ENCODE measurements around the gene SCD5. TPM values are rescaled to one million over a fixed set of nuclear protein-coding genes. Genes with fewer than 3 reads are reported as not detected.

SCD5 gene
- total and polyA plus RNA-seq, 2 donors (not counting 3 experiments of a cell fraction or from before 2014, with no cell fraction given), result 38.4 to 38.5 TPM

DNA sequence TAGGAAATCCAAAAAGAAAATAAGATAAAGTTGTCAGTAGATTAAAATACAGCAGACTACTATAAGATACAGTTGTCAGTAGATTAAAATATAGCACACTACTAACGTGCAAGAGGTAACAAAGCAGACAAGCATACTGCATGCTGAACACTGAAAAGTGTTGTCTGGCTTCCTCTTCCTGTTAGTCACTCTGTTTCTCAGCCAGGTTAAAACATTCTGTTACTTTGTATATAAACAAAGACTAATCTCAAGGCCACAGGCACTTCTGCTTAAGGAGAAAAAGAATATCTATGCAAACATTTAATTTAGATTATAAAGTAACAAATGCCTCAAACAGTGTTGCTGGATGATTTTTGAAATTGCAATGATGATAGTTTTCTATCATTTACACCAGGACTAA lies 41.0 kb upstream of the SCD5 start:
- POLR2A ChIA-PET, result interaction anchor here (0.9 kb wide), 1 partner anchor 14 kb away, joined by 3 read pairs; no protein-coding TSS in a partner anchor
- H3K27me3 ChIP-seq (ENCODE audit: control insufficient read depth in 2 of 2, insufficient read depth in 2 of 2, low read length in 2 of 2), result no peaks in the 10 kb centered on the region
- H3K4me3 ChIP-seq (replicated peaks in 1 of 3; ENCODE audit: insufficient read depth in 1 of 3, low read depth in 1 of 3, low read length in 3 of 3), result no peak overlapping the region
- H3K27ac ChIP-seq (ENCODE audit: insufficient read depth, low read depth, low read length), result peak overlapping the region; percentile 57
- peaks cover 15% of the 10 kb centered on the region for H3K79me2 ChIP-seq (ENCODE audit: control insufficient read depth, insufficient read depth, low read length)
- TF ChIP-seq MYC (IDR thresholded peaks at IDR 0.05; ENCODE audit: low read depth, low read length) (no peak), FOS (IDR thresholded peaks at IDR 0.05; ENCODE audit: borderline replicate concordance, insufficient read depth, low read length) (peak; percentile 58), POLR2AphosphoS5 (IDR thresholded peaks at IDR 0.05; ENCODE audit: insufficient read depth, low read depth, low read length) (no peak), POLR2A (IDR thresholded peaks at IDR 0.05; ENCODE audit: low read depth, low read length) (no peak), EZH2 (IDR thresholded peaks at IDR 0.05; ENCODE audit: borderline replicate concordance, low read depth, low read length, severe bottlenecking) (no peak), GATA2 (IDR thresholded peaks at IDR 0.05; ENCODE audit: insufficient read depth, insufficient read length, low read depth, low read length) (no peak), JUN (IDR thresholded peaks at IDR 0.05; ENCODE audit: borderline replicate concordance, insufficient read depth, insufficient read length, low read depth) (peak; percentile 46)
- TF ChIP-seq, protein P1, sequence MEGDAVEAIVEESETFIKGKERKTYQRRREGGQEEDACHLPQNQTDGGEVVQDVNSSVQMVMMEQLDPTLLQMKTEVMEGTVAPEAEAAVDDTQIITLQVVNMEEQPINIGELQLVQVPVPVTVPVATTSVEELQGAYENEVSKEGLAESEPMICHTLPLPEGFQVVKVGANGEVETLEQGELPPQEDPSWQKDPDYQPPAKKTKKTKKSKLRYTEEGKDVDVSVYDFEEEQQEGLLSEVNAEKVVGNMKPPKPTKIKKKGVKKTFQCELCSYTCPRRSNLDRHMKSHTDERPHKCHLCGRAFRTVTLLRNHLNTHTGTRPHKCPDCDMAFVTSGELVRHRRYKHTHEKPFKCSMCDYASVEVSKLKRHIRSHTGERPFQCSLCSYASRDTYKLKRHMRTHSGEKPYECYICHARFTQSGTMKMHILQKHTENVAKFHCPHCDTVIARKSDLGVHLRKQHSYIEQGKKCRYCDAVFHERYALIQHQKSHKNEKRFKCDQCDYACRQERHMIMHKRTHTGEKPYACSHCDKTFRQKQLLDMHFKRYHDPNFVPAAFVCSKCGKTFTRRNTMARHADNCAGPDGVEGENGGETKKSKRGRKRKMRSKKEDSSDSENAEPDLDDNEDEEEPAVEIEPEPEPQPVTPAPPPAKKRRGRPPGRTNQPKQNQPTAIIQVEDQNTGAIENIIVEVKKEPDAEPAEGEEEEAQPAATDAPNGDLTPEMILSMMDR (IDR thresholded peaks at IDR 0.05; ENCODE audit: extremely low read depth in 1 of 2, insufficient read depth in 1 of 2, low read depth in 1 of 2, low read length in 2 of 2), result no peak
- TF ChIP-seq, protein P2, sequence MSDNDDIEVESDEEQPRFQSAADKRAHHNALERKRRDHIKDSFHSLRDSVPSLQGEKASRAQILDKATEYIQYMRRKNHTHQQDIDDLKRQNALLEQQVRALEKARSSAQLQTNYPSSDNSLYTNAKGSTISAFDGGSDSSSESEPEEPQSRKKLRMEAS (IDR thresholded peaks at IDR 0.05; ENCODE audit: insufficient read depth, insufficient read length), result no peak
- no peak overlapping the region for H2AFZ ChIP-seq (ENCODE audit: low read depth, low read length)
- peaks cover 20 to 37% of the 10 kb centered on the region in 2 experiments for H3K36me3 ChIP-seq (ENCODE audit: control insufficient read depth in 2 of 2, extremely low read depth in 1 of 2, insufficient read depth in 2 of 2, low read length in 2 of 2)
- DNase-seq (ENCODE audit: low read depth, low spot score) (peak; percentile 79), FAIRE-seq (no peak)
- intact Hi-C loops (cut with micrococcal nuclease) (loop anchor here (5.0 kb wide), 1 partner anchor 377 kb away; no protein-coding TSS in a partner anchor), dilution Hi-C loops (cut with MboI; ENCODE audit: extremely low pct_ligation_motif_present, low sequenced_read_pairs) (no loop called here)
- peak overlapping the region; percentile 60 for H3K4me2 ChIP-seq (ENCODE audit: insufficient read depth, low read length)
- H3K9me1 ChIP-seq (replicated peaks; ENCODE audit: control insufficient read depth, extremely low read depth, insufficient read depth, low read length), result no peaks in the 10 kb centered on the region
- no peaks in the 10 kb centered on the region for H4K20me1 ChIP-seq (replicated peaks; ENCODE audit: control insufficient read depth, extremely low read depth, insufficient read depth, low read length)
- CTCF ChIA-PET, result interaction anchor here (1.4 kb wide), 2 partner anchors 13 to 377 kb away, joined by 3 to 4 read pairs; no protein-coding TSS in a partner anchor
- peaks cover 15% of the 10 kb centered on the region for H3K4me1 ChIP-seq (ENCODE audit: control insufficient read depth, extremely low read depth, insufficient read depth, low read length)
- no TSS peak for BruUV-seq (replicated peaks)
- H3K9ac ChIP-seq (replicated peaks; ENCODE audit: extremely low read depth, insufficient read depth, low read length), result peak overlapping the region; percentile 29
- H3K9me3 ChIP-seq (replicated peaks; ENCODE audit: control insufficient read depth, insufficient read depth, low read length), result no peaks in the 10 kb centered on the region

All from endothelial cell of umbilical vein (primary cell).